Right ventricle myocardium inferior (tissue), 1 donor: Measurements from ENCODE around the gene CDC42EP4. TPM values are rescaled to one million over a fixed set of nuclear protein-coding genes. Genes with fewer than 3 reads are reported as not detected.

Source experiments
- ATAC-seq: fragments of 200-7000 bp; cut with Tn5 transposase; one replicate; pipeline ENCODE4 v1.9.1; 2020; ENCODE audit warnings: mild to moderate bottlenecking, moderate library complexity
- DNase-seq: peaks from one replicate; pipeline ENCODE4 v3.0.0; 2021; ENCODE audit errors: missing footprints
- intact Hi-C: fragments of 100-400 bp; cut with DNase I; formaldehyde crosslinking; loops from one replicate; pipeline ENCODE4 v1.11.0; 2022
- long read RNA-seq: library from polyadenylated mRNA; unstranded; transcript quantifications from one replicate; pipeline ENCODE4 v2.0.0, GENCODE V29; 2021
- total RNA-seq: library from RNA; stranded (reverse); fragmentation: NEBNext Ultra II Directional; extraction: Animal tissue kit (Norgen Biotek cat#: 25700); gene quantifications from one replicate; pipeline ENCODE4 v1.2.1, GENCODE V29; 2021
- donor health status: DM: no; HTN: yes; CAD: no; lungs with severe emphysema.

CDC42EP4 gene
- 58.8 TPM for total RNA-seq
- long read RNA-seq, transcript CDC42EP4-201 (2 exons, 3,272 nt) = major isoform, 72 of 103 reads
- long read RNA-seq, transcript CDC42EP4-205 (2 exons, 1,022 nt) = minor isoform, 7 of 103 reads
- long read RNA-seq, partial matches to known transcripts = 0 of 103 reads
- long read RNA-seq, other reads (novel, unspliced or antisense) = 24 of 103 reads

DNA sequence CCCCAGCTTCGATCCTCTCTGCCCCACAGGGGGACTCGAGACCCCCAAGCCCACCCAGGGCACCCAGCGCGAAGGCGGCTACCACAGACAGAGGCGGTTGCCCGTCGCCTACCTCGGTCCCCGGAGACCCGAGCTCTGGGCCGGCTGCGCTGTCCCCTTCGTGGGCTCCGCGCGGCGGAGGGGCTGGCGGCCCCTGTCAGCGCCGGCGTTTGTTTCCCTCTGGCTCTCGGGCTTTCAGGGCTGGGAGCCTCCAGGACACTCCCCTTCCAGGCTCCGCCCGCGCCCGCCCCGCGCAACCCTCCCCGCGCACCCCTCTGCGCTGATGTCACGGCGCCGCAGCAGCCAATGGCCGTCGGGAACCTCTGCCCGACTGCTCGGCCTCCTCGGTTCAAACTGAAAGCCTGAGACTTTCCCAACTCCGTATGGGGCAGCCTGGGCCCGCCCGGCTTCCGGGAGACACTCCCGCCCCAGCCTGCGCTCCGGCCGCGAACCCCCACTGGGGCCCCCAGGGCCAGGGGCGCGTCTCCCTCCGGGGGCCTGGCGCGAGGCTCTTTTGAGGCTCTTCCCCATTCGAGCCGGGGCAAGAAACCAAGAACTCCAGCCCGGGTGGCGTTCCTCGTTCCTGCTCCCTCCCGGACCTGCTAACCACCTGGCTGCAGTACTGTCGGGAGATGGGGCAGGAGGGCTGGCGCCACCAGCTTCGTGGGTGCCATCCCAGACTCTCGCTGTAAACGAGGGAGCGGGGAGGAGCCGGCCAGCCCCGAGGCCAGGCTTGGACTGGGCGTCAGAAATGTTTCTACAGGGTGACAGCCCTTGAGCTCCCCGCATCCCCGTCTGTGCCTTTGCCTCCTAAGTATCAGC lies at the start of gene CDC42EP4:
Gene CDC42EP4 (minus strand): TSS at position 221 of the 861 bp plus-strand sequence. CDS start 25,501 bp downstream, outside the sequence.
- DNase-seq = peak; percentile 97
- peak; percentile 92 for ATAC-seq
- intact Hi-C loops = loop anchor here (2.0 to 5.0 kb wide), 5 partner anchors 35 to 120 kb away; partner anchors contain the start of genes COG1 and CPSF4L

DNA sequence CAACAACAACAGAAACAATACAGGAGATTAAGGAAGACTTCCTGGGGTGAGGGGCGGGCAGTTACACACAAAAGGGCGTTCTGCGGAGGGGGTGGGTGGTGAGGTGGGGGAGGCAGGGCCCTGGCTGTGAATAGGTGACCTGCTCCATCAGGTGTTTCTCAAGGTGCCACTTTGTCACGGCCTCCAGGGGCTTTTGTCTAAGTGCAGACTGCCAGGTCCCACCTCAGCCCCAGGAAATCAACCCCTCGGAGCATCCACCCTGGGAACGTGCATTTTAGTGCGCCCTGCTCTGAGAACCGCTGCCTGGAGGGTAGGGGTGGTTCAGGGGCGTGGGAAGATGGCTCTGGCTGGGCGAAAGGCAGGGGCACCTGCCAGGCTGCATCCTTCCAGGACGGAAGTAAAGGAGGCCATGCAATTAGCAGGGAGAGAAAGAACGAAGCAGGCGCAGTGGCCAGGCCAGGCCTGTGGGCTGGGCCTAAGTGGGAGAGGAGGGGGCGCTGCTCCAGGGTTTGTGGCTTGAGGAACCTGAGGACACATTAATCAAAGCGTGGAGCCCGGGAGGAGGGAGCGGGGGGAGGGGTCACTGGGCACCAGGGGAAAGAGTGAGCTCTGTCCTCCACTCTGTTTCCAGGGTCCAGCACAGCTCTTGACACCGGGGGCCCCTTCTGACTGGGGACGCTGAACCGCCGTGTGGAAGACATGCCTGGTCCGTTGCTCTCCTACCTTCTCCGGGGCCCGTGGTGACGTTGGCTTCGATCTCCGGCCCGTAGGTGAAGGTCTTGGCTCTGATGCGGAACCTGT lies 49.4 kb upstream of the CDC42EP4 start:
- no peak for ATAC-seq
- intact Hi-C loops = loop anchor here (10.0 kb wide), 1 partner anchor 636 kb away; no protein-coding TSS in a partner anchor
- DNase-seq = peak; percentile 45

DNA sequence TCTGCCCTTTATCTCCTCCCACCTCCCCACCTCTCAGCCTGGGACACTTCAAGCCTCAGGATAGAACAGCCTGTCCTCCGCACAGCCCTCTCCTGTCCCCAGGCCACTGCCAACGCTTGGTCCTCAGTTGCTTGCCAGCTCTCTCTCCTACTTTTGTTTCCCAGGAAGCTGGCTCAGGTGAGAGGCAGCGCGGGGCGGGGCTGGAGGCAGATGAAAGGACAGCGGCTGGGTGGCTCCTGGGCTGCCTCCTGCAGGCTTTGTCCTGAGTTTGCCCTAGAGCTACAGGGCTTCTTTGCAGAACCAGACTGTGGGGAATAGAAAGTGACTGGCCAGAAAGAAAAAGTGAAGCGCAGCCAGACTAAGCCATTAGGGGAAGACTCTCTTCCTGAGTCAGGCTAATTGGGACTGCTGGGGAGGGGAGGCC lies 48.2 kb upstream of the CDC42EP4 start:
- DNase-seq = peak; percentile 80
- peak; percentile 74 for ATAC-seq
- intact Hi-C loops = loop anchor here (10.0 kb wide), 1 partner anchor 635 kb away; no protein-coding TSS in a partner anchor

DNA sequence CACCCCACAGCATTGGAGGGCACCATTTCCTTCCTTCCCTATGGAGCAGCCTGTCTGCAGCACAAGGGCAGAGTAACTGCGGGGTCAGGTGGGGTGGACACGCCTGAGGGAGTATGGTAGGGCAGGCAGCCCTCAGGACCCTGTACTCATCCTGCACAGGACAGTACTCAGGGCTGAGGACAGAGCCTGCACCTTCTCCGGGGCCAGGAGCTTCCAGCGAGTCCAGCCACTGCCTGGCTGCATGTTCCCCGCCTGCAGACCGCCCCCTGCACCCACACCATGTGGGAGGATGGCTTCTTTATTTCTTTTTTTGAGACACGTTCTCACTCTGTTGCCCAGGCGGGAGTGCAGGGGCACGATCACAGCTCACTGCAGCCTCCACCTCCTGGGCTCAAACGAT lies 47.6 kb upstream of the CDC42EP4 start:
- no peak for DNase-seq
- intact Hi-C loops = no loop called here
- ATAC-seq = no peak

DNA sequence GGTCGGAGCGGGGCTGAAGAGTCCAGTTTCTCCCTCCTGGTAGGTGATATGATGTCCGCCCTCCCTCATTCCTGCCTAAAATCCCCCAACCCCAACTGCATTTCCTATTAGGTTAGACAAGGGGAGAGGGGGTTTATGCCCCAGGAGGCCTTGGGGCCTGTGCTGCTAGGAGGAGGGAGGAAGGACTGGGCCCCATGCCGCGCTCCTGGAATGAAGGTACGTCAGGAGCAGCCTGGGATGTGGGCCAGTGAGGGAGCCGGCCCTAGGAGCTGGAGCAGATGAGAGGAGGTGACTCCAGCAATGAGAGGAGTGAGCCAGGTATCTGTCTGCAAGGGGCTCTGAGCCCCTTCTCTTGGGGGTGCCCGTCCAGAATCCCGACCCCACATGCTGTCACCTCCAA lies 46.9 kb upstream of the CDC42EP4 start:
- ATAC-seq = peak; percentile 63
- peak; percentile 81 for DNase-seq
- intact Hi-C loops = no loop called here

DNA sequence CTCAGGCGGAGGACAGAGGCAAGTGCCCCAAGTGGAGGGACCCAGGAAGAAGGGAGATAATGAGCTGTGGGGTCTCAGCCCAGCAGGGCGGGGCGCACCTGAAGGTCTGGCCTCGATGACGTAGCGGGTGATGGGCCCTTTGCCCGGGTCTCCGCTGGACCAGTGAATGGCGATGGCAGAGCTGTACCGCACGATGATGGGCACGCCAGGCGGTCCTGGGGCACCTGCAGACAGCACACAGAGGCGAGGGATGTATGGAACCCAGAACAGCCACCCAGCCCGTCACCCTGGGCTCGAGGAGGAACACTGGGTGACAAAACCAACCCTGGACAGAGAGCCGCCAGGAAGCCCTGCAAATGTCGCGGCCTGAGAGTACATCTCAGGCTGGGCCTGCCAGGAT lies 46.2 kb upstream of the CDC42EP4 start:
- DNase-seq (peak; percentile 26), ATAC-seq (no peak)
- intact Hi-C loops = loop anchor here (2.0 kb wide), 2 partner anchors 37 to 45 kb away; partner anchors contain the start of gene CDC42EP4

DNA sequence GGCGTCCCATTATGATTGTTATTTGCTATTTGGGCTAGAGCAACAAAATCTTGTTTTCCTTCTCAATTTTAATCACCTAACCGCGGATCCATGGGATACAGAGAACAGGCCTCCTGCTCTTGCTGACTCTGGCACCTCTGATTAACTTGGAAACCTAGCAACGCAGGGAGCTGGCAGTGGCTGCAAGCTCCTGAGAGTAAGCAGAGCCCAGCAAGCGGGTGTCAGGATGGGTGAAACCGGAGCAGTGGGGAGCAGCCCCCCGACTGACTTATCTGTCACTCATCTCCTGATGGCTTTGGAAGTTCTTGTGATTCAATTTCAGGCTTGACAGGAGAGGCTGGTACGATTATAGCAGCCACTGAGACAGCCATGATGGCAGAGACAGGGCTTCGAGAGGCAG lies 45.5 kb upstream of the CDC42EP4 start:
- DNase-seq (peak; percentile 69), ATAC-seq (peak; percentile 54)
- intact Hi-C loops = loop anchor here (2.0 kb wide), 2 partner anchors 37 to 45 kb away; partner anchors contain the start of gene CDC42EP4

DNA sequence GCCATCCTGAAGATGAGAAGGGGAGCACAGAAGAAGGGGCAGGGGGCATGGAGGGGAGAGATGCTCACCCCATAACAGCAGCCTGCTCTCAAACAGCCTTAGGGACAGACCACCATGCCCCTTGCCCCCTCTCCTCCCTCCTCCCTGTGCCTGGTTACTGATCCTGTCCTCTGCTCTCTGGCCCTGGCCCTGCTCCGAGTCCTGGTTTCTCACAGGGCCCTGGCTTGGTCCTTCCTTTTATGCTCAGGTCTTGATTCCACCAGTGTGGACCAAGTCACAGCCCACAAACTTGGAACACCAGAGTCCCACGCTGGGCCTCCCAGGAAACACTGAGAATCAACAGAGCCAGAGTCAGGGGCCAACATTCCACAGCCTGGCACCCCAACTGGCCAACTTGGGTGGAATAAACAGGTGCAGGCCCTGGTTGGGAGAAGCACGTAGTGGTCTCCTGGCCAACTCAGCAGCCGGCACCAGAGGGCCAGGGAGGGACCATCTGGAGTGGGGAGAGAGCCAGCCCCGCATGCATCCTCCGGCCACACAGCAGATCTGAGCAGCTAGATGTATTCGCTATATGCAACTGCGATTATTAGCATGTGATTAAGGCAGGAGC lies 44.9 kb upstream of the CDC42EP4 start:
- no peak for ATAC-seq
- intact Hi-C loops = loop anchor here (2.0 kb wide), 2 partner anchors 36 to 44 kb away; partner anchors contain the start of gene CDC42EP4
- DNase-seq = peak; percentile 50

DNA sequence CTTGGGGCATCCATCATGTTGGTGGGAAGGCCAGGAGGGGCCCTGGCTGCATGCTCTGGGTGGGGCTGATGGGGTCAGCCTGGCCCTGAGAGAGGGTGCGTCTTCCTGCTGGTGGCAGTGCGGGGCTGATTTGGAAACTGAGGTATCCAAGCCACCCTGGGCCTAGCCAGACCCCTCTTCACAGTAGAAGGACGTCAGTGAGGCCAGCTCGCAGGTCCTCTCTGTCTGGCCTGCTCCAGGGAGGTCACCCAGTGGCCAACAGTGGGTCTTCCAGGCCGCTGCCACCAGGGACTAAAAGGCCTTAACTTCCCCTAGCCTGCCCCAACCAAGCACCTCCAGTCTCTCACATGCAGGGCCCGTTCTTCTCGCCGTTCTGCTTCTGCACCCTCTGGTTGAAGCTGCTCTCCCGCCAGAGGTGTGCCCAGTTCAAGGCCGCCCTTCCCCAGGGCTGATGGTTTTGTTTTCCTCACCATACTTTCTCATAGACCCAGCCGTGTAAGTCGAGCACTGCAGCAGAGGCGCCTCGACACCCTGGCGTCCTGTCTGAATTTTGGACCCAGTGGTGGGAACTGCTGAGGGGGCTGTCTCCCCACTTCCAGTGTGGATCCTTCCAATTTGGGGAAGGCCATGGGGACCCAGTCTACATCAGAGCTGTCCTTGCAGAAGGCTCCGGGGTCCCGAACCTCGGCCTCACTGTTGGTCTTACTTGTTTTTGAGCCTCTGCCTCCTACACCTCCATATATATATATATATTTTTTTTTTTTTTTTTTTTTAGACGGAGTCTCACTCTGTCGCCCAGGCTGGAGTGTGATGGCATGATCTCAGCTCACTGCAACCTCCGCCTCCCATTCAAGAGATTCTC lies 42.9 kb upstream of the CDC42EP4 start:
- ATAC-seq = no peak
- peak; percentile 43 for DNase-seq
- intact Hi-C loops = no loop called here

- ATAC-seq (no peak), DNase-seq (peak; percentile 32)
- intact Hi-C loops = no loop called here
These were observed 40.5 kb upstream of the CDC42EP4 start for GRCh38 chr17:73352261-73352660.

- intact Hi-C loops = no loop called here
- ATAC-seq (no peak), DNase-seq (peak; percentile 22)
These were observed 40.0 kb upstream of the CDC42EP4 start for GRCh38 chr17:73351764-73352163.

GRCh38 chr17:73350864-73351263 lies 39.1 kb upstream of the CDC42EP4 start:
- DNase-seq (peak; percentile 34), ATAC-seq (no peak)
- intact Hi-C loops = no loop called here

- no peak for ATAC-seq
- DNase-seq = peak; percentile 14
- intact Hi-C loops = no loop called here
These were observed 37.8 kb upstream of the CDC42EP4 start for GRCh38 chr17:73349647-73350046.

DNA sequence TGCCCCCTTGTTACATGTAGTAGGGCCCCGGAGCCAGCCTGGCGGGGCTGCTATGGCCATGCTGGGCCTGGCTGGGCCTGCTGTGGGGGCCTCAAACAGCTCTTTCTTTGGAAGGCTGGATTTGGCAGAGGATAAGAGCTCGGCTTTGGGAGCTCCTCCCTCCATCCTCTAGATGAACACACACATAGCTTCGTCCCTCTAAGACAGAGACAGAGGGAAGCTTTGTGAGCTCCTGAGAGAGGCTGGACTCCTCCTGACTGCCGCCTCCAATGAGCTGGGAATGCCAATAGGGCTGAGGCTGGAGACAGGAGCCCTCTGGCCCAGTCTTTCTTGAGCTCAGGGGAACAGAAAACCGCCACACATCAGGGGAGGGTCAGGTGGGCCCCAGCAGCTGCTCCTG lies 37.3 kb upstream of the CDC42EP4 start:
- intact Hi-C loops = no loop called here
- ATAC-seq = peak; percentile 53
- DNase-seq = peak; percentile 59

DNA sequence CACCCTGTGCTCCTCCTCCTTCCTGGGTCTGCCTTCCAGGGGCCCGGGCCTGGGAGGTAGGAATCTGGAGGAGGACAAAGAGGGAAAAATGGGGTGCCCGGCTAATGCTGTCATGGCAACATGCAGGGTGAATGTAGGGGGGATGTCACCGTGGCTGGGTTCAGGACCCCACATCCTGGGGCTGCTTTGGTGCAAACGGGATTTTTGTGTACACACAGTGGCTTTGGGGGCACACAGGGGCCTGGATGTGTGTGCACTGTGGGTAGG lies 37.0 kb upstream of the CDC42EP4 start:
- intact Hi-C loops = no loop called here
- ATAC-seq = no peak

GRCh38 chr17:73348018-73348828 lies 36.4 kb upstream of the CDC42EP4 start:
- intact Hi-C loops = no loop called here
- ATAC-seq (no peak), DNase-seq (peak; percentile 26)

More for the DNA sequence above, 37.0 kb upstream of the CDC42EP4 start:
- peak; percentile 23 for DNase-seq

DNA sequence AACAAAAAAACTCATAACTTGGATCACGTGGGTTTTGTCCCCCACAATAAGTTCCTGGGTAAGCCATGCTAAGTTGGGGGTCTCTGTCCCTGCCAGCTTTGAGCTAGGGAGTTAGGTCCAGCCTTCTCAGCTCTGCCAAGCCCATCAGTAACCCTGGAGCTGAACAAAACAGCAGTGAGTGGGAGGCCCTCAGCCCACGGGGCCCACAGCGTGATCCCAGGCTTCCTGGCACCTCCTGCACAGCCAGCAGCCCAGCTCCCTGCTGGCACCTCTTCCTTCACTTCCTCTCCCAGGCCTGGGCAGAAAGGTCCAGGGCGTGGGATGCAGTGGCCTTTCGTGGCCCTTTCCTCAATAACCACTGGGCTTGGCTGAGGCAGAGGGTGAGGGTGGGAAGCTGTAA lies 35.5 kb upstream of the CDC42EP4 start:
- peak; percentile 66 for DNase-seq
- ATAC-seq = no peak
- intact Hi-C loops = no loop called here
